ENCODE data around the gene ZMAT3. TPM values are rescaled to one million over a fixed set of nuclear protein-coding genes. Genes with fewer than 3 reads are reported as not detected.
A peak's percentile ranks its signal among the peaks of the same experiment; 100 is the strongest.

The ZMAT3 gene
- total and polyA plus RNA-seq, 2 of the 4 experiments (the other 2 are of a cell fraction) = 11.7 to 14.3 TPM

- BruUV-seq (replicated peaks) = no TSS peak
- in situ Hi-C loops (cut with MboI; ENCODE audit: low sequenced_read_pairs) = no loop called here
- dilution Hi-C loops (cut with HindIII; ENCODE audit: low sequenced_read_pairs, unreplicated experiment) = no loop called here
Observed at GRCh38 chr3:179027326-179027900, 44.2 kb downstream of the ZMAT3 start.

More at GRCh38 chr3:179027326-179027900, 44.2 kb downstream of the ZMAT3 start:
- no peak overlapping the region for H4K5ac ChIP-seq (ENCODE audit: low read depth, low read length)
- H4K91ac ChIP-seq (ENCODE audit: insufficient read depth, low read depth, low read length) = no peak overlapping the region
- no CpG with 5 or more reads among the region's 7 CpGs for WGBS, 2 experiments (ENCODE audit: extremely low coverage in 2 of 2, insufficient read length in 1 of 2)
- intact Hi-C loops (cut with micrococcal nuclease) = no loop called here
- no peak overlapping the region for H3K18ac ChIP-seq (ENCODE audit: low read depth, low read length)
- peak; percentile 60 for ATAC-seq (ENCODE audit: low read depth)
- 0 out of 2 replicates have a peak, but pooled peaks have one; percentile 2 for TF ChIP-seq CTCF (conservative IDR thresholded peaks at IDR 0.05; ENCODE audit: low read depth, low read length)
- no peak for TF ChIP-seq MAZ (IDR thresholded peaks at IDR 0.05; ENCODE audit: borderline replicate concordance, low read depth, low read length)
- no peak overlapping the region for H2AFZ ChIP-seq (replicated peaks; ENCODE audit: low read length, poor library complexity)
- H3K27ac ChIP-seq (ENCODE audit: insufficient read depth, low read length) = peak overlapping the region; percentile 38; the same call in 1 of the 2 replicates
- H3K56ac ChIP-seq (ENCODE audit: extremely low read depth, insufficient read depth, low read length) = no peak overlapping the region
- H2BK120ac ChIP-seq (ENCODE audit: low read depth, low read length) = no peak overlapping the region
- CTCF ChIA-PET = interaction anchor here (0.9 to 1.5 kb wide), 2 partner anchors 78 to 124 kb away, joined by 3 read pairs; no protein-coding TSS in a partner anchor
- H2BK5ac ChIP-seq (ENCODE audit: low read depth, low read length, poor library complexity, severe bottlenecking) = peak overlapping the region; percentile 2
- no peak overlapping the region for H3K4ac ChIP-seq (ENCODE audit: low read depth, low read length)
- peaks cover 2% of the 10 kb centered on the region; the same call in 1 of the 2 replicates for H3K9me1 ChIP-seq (ENCODE audit: insufficient read depth, low read length)
- H4K8ac ChIP-seq (ENCODE audit: low read depth in 2 of 2, low read length in 2 of 2) = no peak overlapping the region
- peak; percentile 61 for DNase-seq
- POLR2A ChIA-PET (ENCODE audit: unreplicated experiment) = no interaction called here
- H2BK20ac ChIP-seq (ENCODE audit: low read depth, low read length) = no peak overlapping the region
- no peak overlapping the region for H3K23ac ChIP-seq (ENCODE audit: low read depth, low read length)
- H3K27me3 ChIP-seq (ENCODE audit: control insufficient read depth, insufficient read depth, low read length) = no peaks in the 10 kb centered on the region
- H3K9me3 ChIP-seq (ENCODE audit: control insufficient read depth, insufficient read depth, low read length) = no peaks in the 10 kb centered on the region
- H2BK15ac ChIP-seq (ENCODE audit: low read depth, low read length) = no peak overlapping the region
- peaks cover 5% of the 10 kb centered on the region; the same call in 1 of the 2 replicates for H4K20me1 ChIP-seq (ENCODE audit: insufficient read depth, low read length)
- H3K4me2 ChIP-seq (ENCODE audit: low read depth, low read length) = no peak overlapping the region
- H2AK5ac ChIP-seq (ENCODE audit: low read depth, low read length) = no peak overlapping the region
- peaks cover 9% of the 10 kb centered on the region for H3K36me3 ChIP-seq (ENCODE audit: control insufficient read depth, insufficient read depth, low read length)
- H3K9ac ChIP-seq (ENCODE audit: low read depth, low read length) = no peak overlapping the region
- H3K4me3 ChIP-seq (ENCODE audit: insufficient read depth, low read depth, low read length) = no peak overlapping the region
- no peak overlapping the region for H3K14ac ChIP-seq (replicated peaks; ENCODE audit: low read depth, low read length)
- peaks cover 13 to 14% of the 10 kb centered on the region in 2 experiments; a peak in 3 of 4 replicates for H3K79me1 ChIP-seq (ENCODE audit: low read depth in 1 of 2, low read length in 2 of 2)
- H2AK9ac ChIP-seq (replicated peaks; ENCODE audit: low read depth, low read length, poor library complexity) = no peak overlapping the region
- peaks cover 4% of the 10 kb centered on the region; the same call in 1 of the 2 replicates for H3K4me1 ChIP-seq (ENCODE audit: control insufficient read depth, insufficient read depth, low read length)

Measured in IMR-90 (cell line).